Erythroblast (primary cell): ENCODE data around the gene MORC1.

Experiments
- GATA1 ChIP-seq: IDR thresholded peaks from 2 replicates; pipeline ENCODE4 v1.6.1; 2011; ENCODE audit warnings: low read depth, mild to moderate bottlenecking, control low read depth, low read length, moderate library complexity
- POLR2A ChIP-seq: IDR thresholded peaks from 2 replicates; pipeline ENCODE4 v1.6.1; 2011; ENCODE audit warnings: mild to moderate bottlenecking, low read length

DNA sequence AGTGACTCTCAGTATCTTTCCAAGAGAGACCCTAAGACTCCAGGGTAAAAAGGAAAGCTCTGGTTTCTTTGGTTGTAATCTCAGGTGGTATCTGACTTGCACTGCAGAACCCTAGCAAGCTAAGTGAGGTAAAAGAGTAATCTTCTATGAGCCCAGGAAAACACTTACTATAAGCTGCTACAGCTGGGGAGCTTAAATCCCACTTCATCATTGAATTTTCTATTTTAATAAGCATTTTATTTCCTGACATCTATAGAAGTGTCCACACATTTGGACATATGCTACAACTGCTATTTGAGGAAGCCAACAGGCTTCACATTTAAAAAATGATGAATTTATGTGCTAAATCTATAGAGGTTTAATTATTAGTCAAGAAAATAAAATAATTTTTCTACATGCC is 91.1 kb downstream of the MORC1 start:
- TF ChIP-seq POLR2A (no peak), GATA1 (no peak)
